ENCODE results near the gene KIF6. TPM values are rescaled to one million over a fixed set of nuclear protein-coding genes. Genes with fewer than 3 reads are reported as not detected.

Gene KIF6
- total RNA-seq, 2 experiments from 2014 or later, result 0.17 to 0.23 TPM

DNA sequence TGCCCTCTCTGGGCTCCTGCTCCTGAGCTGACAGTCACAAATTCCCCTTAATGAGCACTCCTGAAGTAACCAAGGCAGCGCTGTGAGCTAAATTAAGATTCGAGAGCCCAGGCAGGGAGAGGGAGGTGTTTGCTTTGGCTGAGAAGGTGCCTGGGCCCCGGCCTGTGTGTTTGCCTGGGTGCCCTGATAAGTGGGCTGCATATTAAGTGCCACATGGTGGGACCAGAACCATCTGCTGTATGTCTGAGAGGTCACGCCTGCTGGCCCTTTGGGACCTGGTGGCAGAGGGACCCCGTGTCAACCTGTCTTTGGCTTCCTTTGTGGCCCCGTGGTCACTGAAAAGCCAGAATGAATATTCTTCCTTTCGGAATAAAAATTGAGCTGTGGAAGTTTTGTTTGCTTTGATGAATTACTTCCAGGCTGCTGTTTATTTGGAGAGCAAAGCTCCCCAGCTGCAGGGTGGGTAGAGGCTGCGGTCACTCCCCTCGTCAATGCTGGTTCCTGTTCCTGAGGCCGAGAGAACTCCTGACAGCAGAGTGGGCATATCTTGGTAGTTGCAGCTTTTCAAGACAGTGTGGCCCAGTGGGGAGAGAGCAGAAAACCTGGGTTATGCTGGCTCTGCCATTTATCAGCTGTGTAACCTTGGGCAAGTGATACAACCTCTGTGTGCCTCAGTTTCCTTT is 385.2 kb downstream of the KIF6 start:
- CTCF ChIA-PET, result no interaction called here
- POLR2A ChIA-PET, result no interaction called here

DNA sequence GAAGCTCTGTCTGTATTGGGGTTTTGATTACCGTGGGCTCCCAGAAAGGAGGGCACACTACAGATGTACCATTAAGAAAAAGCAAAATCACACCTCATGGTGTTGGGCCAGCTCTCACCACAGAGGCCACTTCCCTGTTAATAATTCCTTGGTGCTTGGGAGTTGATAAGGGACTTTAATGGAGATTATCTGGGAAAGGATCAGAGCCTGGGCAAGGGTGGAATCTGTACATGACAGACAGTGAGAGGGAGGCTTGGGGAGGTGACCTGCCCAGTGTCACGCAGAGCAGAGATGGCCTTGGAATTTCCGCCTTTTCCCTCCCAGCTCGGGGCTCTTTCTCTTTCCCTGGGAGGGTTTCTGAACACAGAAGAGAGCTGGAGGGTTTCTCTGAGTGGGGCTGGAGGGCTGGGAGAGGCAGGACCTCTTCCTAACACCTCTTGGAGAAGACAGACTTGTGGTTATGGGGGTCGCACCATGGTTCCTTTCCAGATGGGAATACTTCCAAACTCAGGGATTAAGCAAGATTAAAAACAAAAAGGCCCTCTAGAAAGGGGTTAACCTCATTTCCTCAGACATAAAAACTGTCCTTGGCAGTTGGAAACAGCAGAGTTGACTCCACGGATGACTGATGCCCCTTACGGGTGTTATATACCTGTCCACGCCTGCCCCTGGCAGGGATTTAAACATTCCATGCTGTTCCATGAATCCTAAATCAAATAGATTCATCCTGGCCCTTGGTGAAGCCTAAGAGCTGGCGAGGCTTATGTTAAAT is 385.9 kb downstream of the KIF6 start:
- ChIA-PET CTCF (no interaction called here), POLR2A (no interaction called here)

GRCh38 chr6:39338397-39338796 is 386.8 kb downstream of the KIF6 start:
- ChIA-PET CTCF (no interaction called here), POLR2A (no interaction called here)

DNA sequence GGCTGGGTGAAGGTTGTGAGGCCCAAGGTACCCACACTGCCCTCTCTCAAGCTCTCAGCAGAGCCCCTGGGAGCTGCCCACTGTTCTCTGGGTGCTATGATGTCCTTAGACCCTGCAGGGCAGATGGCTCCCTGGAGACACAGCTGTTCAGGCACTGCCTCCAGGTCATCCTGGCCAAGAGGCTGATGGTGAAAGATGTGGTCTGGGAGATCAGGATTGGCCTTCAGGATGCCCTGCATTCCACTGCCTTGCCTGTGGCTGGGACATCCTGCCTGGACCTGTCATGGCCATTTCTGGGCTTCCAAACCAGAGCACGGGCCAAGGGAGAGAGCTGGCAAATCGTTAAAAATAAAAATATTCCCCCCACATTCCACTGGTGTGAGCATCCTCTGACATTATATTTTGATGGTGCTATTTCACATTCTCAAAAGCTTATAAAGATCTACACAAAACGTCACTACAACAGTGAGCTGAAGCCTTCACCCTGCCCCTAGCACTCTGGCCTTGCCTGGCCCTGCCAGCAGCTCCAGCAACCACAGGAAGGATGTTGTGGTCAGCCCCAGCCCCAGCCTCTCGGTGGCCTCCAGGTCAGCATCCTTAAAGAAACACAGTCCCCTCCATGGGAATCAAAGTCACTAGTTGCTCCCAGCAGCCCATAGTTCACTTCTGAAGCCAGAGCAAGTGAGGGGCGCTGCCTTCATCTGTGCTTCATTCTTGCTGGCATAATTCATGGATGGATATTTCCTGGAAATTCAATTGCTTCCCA is 389.2 kb downstream of the KIF6 start:
- POLR2A ChIA-PET, result no interaction called here
- CTCF ChIA-PET, result interaction anchor here (0.9 kb wide), 1 partner anchor 339 kb away, joined by 3 read pairs; no protein-coding TSS in a partner anchor

- CTCF ChIA-PET, result no interaction called here
- POLR2A ChIA-PET, result no interaction called here
Observed at GRCh38 chr6:39333644-39334438, 391.4 kb downstream of the KIF6 start.

GRCh38 chr6:39330476-39330875 is 394.7 kb downstream of the KIF6 start:
- ChIA-PET POLR2A (no interaction called here), CTCF (no interaction called here)

- POLR2A ChIA-PET, result no interaction called here
- CTCF ChIA-PET, result no interaction called here
Observed at GRCh38 chr6:39330057-39330456, 395.2 kb downstream of the KIF6 start.

- ChIA-PET POLR2A (no interaction called here), CTCF (no interaction called here)
Observed at GRCh38 chr6:39328066-39328465, 397.1 kb downstream of the KIF6 start.

- CTCF ChIA-PET, result no interaction called here
- POLR2A ChIA-PET, result no interaction called here
Observed at GRCh38 chr6:39327507-39327906, 397.7 kb downstream of the KIF6 start.

DNA sequence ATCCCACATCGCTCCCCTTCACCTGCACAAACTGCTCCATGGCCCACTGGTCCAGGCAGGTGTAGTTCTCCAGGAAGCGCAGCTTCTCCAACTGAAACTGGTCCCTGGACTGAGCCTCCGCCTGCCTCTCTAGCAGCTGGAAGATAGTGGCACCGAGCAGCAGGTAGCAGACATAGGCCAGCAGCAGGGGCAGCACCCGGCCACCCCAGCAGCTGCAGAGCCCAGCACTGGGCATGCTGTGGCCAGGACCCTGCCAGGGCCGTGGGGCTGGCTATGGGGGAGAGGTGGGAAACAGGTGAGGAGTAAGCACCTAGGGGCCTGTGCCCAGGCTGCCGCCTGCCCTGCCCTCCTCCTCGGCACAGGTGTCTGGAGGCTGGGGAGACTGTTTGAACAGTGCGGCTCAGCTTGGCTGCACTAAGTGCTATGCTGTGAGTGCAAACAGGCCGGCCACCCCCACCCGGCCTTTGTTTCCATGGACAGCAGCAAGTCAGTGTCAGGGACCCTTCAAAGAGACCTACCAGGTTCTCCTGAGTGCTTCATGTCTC is 402.8 kb downstream of the KIF6 start, which contains the start of gene KCNK16:
KCNK16 (minus strand) TSS at position 397 of the 545 bp plus-strand sequence; CDS start at position 235, 162 bp downstream.
- POLR2A ChIA-PET, result no interaction called here
- CTCF ChIA-PET, result no interaction called here

DNA sequence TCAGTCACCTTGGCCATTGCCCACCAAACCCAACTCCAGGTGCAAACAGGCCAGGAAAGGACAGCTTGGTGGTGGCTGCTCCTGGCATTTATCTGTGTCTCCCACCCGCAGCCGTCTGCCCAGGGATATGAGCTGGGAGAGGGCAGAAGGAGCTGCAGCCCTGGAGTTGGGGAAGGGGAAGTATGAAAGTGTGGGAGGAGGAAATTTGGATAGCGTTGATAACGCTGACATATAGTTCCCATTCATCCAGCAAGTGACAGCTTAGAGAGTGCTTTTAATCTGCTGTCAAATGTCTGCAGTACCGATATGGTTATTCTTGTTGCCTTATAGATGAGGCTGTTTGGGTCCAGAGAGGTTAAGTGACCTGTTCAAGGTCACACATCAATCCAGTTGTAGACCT is 403.4 kb downstream of the KIF6 start:
- POLR2A ChIA-PET, result no interaction called here
- CTCF ChIA-PET, result no interaction called here

DNA sequence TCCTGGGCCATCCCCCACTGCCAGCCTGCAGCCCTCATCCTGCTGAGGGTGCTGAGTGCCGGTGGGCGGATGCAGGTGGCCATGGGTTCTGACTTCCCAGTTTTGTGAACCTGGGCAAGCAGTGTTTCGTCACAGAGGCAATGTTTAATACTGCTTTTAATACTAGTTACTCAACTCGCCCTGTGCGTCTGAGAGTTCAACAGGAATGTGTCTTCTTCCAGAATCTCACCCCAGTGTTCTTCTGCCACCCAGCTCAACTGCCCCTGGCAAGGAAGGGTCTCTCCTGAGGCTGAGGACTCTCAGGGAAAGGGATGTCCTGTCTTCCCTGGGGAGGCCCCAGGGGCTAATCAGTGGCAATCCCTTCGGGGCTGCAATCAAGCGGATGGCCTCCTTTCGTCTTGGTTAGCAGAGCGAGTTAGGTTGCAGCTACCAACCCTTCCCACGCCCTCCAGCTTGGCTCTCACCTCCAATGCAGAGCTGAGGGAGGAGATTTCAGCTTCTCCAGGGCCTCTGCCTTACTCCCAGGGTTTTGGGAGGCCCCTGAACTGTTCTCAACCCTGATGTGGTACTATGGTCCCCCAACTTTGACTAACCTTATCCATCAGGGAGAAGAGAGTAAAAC is 404.7 kb downstream of the KIF6 start:
- ChIA-PET CTCF (no interaction called here), POLR2A (no interaction called here)

- ChIA-PET POLR2A (no interaction called here), CTCF (no interaction called here)
Observed at GRCh38 chr6:39319621-39320362, 405.4 kb downstream of the KIF6 start.

DNA sequence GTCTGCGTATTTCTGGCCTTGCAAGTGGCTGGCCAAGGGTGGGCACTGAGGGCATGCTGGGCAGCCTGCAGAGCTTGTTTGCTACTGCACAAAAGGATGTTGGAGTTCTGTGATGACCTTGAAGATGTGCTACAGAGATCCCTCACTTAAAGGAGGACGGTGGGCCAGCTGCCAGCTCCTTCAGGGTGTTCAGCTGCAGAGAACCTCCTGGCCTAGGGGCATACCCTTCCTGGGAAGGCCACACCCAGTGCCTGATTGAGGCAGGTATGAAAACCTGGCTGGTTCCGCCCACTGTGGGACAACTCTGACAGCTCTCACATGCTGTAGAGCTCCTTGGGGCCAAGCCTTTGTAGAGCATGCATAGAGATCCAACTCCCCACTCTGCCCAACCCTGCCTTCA is 408.0 kb downstream of the KIF6 start:
- ChIA-PET CTCF (interaction anchor here (0.6 kb wide), 1 partner anchor 280 kb away, joined by 3 read pairs; no protein-coding TSS in a partner anchor), POLR2A (no interaction called here)

GRCh38 chr6:39314273-39314795 is 410.9 kb downstream of the KIF6 start, which contains the start of gene KCNK17:
Gene KCNK17, minus strand, starts transcription at chr6:39314419. Its CDS starts 99 bp downstream, at chr6:39314320.
- ChIA-PET CTCF (interaction anchor here (0.5 kb wide), 1 partner anchor 37 kb away, joined by 3 read pairs; no protein-coding TSS in a partner anchor), POLR2A (no interaction called here)

DNA sequence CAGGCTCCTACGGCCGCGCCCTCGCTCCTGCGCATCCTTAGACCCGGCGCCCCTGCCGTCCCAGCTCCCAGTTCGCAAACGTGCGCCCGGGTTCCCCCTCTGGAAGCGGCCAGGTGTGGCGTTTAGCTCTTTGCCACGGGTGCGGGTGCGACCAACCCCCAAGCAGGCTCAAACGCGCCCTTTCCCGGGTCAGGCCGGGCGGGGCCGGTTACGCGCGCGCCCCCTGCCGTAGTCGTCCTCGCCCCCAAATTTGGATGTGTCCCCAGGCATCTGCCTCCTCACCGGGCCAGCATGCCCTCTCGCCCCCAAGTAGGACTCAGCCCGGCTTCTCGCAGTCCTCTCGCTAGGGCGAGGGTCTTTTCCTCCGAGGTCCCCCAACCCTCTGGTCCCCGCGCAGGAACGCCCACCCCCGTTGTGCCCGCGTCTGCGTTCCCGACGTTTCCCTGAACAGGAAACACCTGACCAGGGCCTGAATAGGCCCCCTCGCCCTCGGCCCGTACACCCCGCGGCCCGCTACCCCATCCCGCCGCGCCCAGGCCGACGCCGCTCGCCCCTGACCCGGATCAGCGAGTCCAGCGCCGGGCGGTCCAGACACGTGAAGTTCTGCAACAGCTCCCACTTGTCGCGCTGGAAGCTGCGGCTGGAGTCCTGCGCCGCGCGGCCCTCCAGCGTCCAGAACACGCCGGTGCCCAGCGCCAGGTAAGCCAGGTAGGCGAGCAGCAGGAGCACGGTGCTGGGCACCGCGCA is 411.5 kb downstream of the KIF6 start:
- POLR2A ChIA-PET, result no interaction called here
- CTCF ChIA-PET, result interaction anchor here (0.5 kb wide), 1 partner anchor 38 kb away, joined by 3 read pairs; no protein-coding TSS in a partner anchor

DNA sequence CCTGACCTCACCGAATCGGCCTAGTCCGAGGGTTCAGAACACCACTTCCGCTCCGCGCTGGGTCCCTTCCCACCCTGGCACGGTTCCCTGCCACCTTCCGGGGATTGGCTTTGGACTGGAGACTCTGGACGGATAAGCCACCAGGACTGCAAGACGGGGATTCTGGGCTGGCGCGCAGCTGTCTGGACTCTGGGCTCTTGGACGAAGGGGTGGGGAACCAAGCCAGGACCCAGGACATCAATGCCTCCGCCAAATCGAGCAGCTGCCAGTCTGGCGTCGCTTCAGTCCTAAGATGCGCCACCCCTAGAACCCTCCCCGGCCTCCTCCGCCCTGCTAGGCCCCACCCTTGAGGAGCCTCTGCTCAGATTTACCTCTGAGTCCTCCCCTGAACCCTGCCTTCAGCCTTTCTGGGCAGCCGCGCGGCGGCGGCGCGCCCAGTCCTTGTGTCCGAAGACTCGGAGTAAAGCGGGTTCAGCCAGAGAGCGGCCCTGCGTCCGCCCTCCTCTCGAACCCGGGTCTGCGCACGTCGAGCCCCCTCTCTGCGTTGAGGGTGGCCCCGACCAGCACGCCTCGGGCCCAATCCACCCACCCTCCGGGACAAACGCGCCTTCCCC is 412.2 kb downstream of the KIF6 start:
- POLR2A ChIA-PET, result no interaction called here
- CTCF ChIA-PET, result no interaction called here

Data from activated CD8-positive, alpha-beta memory T cell treated with anti-CD3 and anti-CD28 coated beads for 36 hours (primary cell).